HL-60 (cell line): Measurements from ENCODE around the gene ARHGAP23.

ENCODE experiments used
- DNase-seq, 2 experiments: peaks; one replicate each; pipeline ENCODE4 v3.0.0-alpha.2; 2010 to 2020; ENCODE audit warnings: low read depth in 1 of 2, low spot score in 1 of 2
- H3K27ac ChIP-seq: fragments of 250-450 bp; sonication (Bioruptor Pico); replicated peaks from 2 replicates; pipeline ENCODE4 v1.5.1; 2020; ENCODE audit warnings: mild to moderate bottlenecking, moderate library complexity
- H3K27me3 ChIP-seq: fragments of 250-450 bp; sonication (Bioruptor Pico); 2 replicates; pipeline ENCODE4 v1.5.1; 2021; ENCODE audit warnings: mild to moderate bottlenecking, moderate library complexity; ENCODE audit not compliant: insufficient read depth, poor library complexity, severe bottlenecking
- H3K4me3 ChIP-seq: replicated peaks from 2 replicates; pipeline ENCODE4 v1.5.1; 2011; ENCODE audit warnings: mild to moderate bottlenecking, control low read depth, low read length; ENCODE audit not compliant: insufficient read depth
- CTCF ChIP-seq: IDR thresholded peaks from one replicate; pipeline ENCODE4 v1.5.1; 2011; ENCODE audit warnings: low read length, control low read depth, inconsistent platforms; ENCODE audit not compliant: insufficient read depth
- GABPA ChIP-seq: IDR thresholded peaks from 2 replicates; pipeline ENCODE4 v1.6.1; 2012; ENCODE audit warnings: low read depth
- POLR2AphosphoS5 ChIP-seq: IDR thresholded peaks from 2 replicates; pipeline ENCODE4 v1.6.1; 2012; ENCODE audit warnings: low read depth
- REST ChIP-seq: IDR thresholded peaks from 2 replicates; pipeline ENCODE4 v1.6.1; 2012; ENCODE audit warnings: low read depth; ENCODE audit not compliant: insufficient replicate concordance
- SPI1 ChIP-seq: IDR thresholded peaks from 2 replicates; pipeline ENCODE4 v1.6.1; 2012; ENCODE audit warnings: low read depth, mild to moderate bottlenecking, borderline replicate concordance

ARHGAP23 gene

GRCh38 chr17:38410201-38410600, 18.1 kb upstream of the ARHGAP23 start:
- no peak overlapping the region for H3K4me3 ChIP-seq
- TF ChIP-seq SPI1, result no peak
- no peak for TF ChIP-seq POLR2AphosphoS5
- TF ChIP-seq GABPA, result no peak
- TF ChIP-seq REST, result no peak
- no peaks in the 10 kb centered on the region for H3K27me3 ChIP-seq
- DNase-seq, result no peak
- H3K27ac ChIP-seq, result no peak overlapping the region

- Histone ChIP-seq H3K4me3 (peak overlapping the region; percentile 43), H3K27me3 (no peaks in the 10 kb centered on the region), H3K27ac (peak overlapping the region; percentile 89)
- peak; percentile 91 to 94 for DNase-seq
- TF ChIP-seq GABPA (no peak), POLR2AphosphoS5 (peak; percentile 92; the same call in 1 of the 2 replicates)
Observed at GRCh38 chr17:38415250-38416194, 12.7 kb upstream of the ARHGAP23 start.

GRCh38 chr17:38416840-38417209, 11.4 kb upstream of the ARHGAP23 start:
- no peak for TF ChIP-seq SPI1
- no peak for TF ChIP-seq GABPA
- no peak for TF ChIP-seq POLR2AphosphoS5
- TF ChIP-seq REST, result no peak
- no peak for TF ChIP-seq CTCF
- Histone ChIP-seq H3K27ac (peak overlapping the region; percentile 89), H3K4me3 (no peak overlapping the region), H3K27me3 (no peaks in the 10 kb centered on the region)
- peak in 1 of 2 experiments; percentile 85 for DNase-seq

- peak overlapping the region; percentile 89 for H3K27ac ChIP-seq
- TF ChIP-seq POLR2AphosphoS5, result no peak
- TF ChIP-seq REST, result no peak
- TF ChIP-seq SPI1, result peak; percentile 36; the same call in 1 of the 2 replicates
- no peaks in the 10 kb centered on the region for H3K27me3 ChIP-seq
- peak in 1 of 2 experiments; percentile 44 for DNase-seq
- no peak overlapping the region for H3K4me3 ChIP-seq
Observed at GRCh38 chr17:38417210-38417951, 10.9 kb upstream of the ARHGAP23 start.
